Transverse colon (tissue), 4 donors: ENCODE data around the gene PSMB3. TPM values are rescaled to one million over a fixed set of nuclear protein-coding genes. Genes with fewer than 3 reads are reported as not detected.

Experiments
- DNase-seq: peaks from one replicate; pipeline ENCODE4 v3.0.0-alpha.2; 2019
- H3K27ac ChIP-seq, 4 donors: fragments of 200-600 bp; sonication (generic); 2 replicates each; pipeline ENCODE4 v1.5.1; 2016 to 2018; ENCODE audit warnings: inconsistent platforms in 4 of 4
- H3K27me3 ChIP-seq: fragments of 200-600 bp; sonication (generic); 2 replicates; pipeline ENCODE4 v1.5.1; 2017; ENCODE audit warnings: inconsistent platforms
- H3K36me3 ChIP-seq, 4 donors: fragments of 200-600 bp; sonication (generic); 2 replicates each; pipeline ENCODE4 v1.5.1; 2017 to 2019; ENCODE audit warnings: inconsistent platforms in 4 of 4
- H3K4me1 ChIP-seq, 4 donors: fragments of 200-600 bp; sonication (generic); 2 replicates each; pipeline ENCODE4 v1.5.1; 2017 to 2020; ENCODE audit warnings: inconsistent platforms in 4 of 4
- H3K4me3 ChIP-seq, 4 donors: fragments of 200-600 bp; sonication (generic); 1 replicate in 1 of 4; 2 replicates in 3 of 4; pipeline versions ENCODE4 v1.5.1 to v1.6.1; 2017 to 2019; ENCODE audit warnings: inconsistent platforms in 4 of 4
- H3K9me3 ChIP-seq, 2 donors: fragments of 200-600 bp; sonication (generic); 2 replicates each; pipeline ENCODE4 v1.5.1; 2017 to 2019; ENCODE audit warnings: inconsistent platforms in 2 of 2
- EP300 ChIP-seq: sonication (generic); formaldehyde crosslinking; IDR thresholded peaks from one replicate; pipeline ENCODE4 v1.6.1; 2017; ENCODE audit warnings: antibody characterized with exemption, low read depth
- POLR2A ChIP-seq: fragments of 450-650 bp; IDR thresholded peaks from one replicate; pipeline ENCODE4 v1.6.1; 2016; ENCODE audit warnings: antibody characterized with exemption, mild to moderate bottlenecking, moderate library complexity
- POLR2AphosphoS5 ChIP-seq, 3 donors: sonication (generic); formaldehyde crosslinking; IDR thresholded peaks; one replicate each; pipeline ENCODE4 v1.6.1; 2016; ENCODE audit warnings: antibody characterized with exemption in 3 of 3
- WGBS, 2 donors: methylation state at CpG; one replicate each; pipeline ENCODE4 v1.1.5; 2018; ENCODE audit warnings: low coverage in 1 of 2; 5-methylcytosine and 5-hydroxymethylcytosine counted together
- in situ Hi-C, 4 donors: fragments of 200-750 bp; cut with MboI; loops; one replicate each; pipeline versions ENCODE4 v1.15.0 to v1.15.1; 2017; ENCODE audit warnings: low sequenced_read_pairs in 3 of 4, low pct_ligation_motif_present in 1 of 4, low pct_unique_long_range_greater_than_20kb in 1 of 4
- intact Hi-C: fragments of 100-400 bp; cut with DNase I; formaldehyde crosslinking; loops from one replicate; pipeline ENCODE4 v1.15.1; 2023; ENCODE audit warnings: low total_unique reads
- total RNA-seq, 4 donors: library from RNA; depleted of rRNA; stranded (reverse); fragments of >200 nt; gene quantifications; one replicate each; pipeline ENCODE4 v1.1.0, GENCODE V29; 2016
- TF ChIP-seq, protein P1 (sequence below), 5 experiments: fragments of 200-600 bp in 3 of 5; fragments of 450-650 bp in 2 of 5; sonication (generic) in 3 of 5; IDR thresholded peaks; 1 replicate in 2 of 5; 2 replicates in 3 of 5; pipeline ENCODE4 v1.5.1; 2016 to 2017; ENCODE audit warnings: antibody characterized with exemption in 5 of 5, inconsistent platforms in 3 of 5, mild to moderate bottlenecking in 2 of 5, moderate library complexity in 1 of 5

The PSMB3 gene
- total RNA-seq, 4 donors from 2014 or later: 137 to 169 (median 159) TPM

DNA sequence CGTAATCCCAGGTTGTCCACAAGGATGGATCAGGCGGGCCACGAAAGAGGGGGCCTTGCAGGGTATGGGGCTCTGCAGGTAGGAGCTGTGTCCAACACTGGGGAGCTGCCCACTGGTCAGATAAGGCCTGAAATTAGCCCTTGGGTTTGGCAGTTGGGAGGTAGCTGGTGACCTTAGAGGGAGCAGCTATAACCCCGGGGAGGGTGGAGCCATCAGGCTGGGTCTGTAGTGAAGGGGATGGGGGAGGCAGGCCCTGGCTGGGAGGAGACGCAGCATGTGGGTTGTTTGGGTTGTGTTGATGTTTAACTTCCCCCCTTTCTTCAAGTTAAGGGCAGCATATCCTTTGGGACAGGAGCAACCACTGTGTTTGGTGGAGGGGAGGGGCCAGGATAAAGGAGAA, 41.6 kb upstream of the PSMB3 start:
- Histone ChIP-seq H3K36me3 (peaks cover 0 to 13% (median 5%) of the 10 kb centered on the region in 4 donors), H3K27me3 (no peaks in the 10 kb centered on the region), H3K4me3 (no peak overlapping the region), H3K27ac (no peak overlapping the region), H3K9me3 (no peaks in the 10 kb centered on the region), H3K4me1 (peaks cover 5 to 16% (median 13%) of the 10 kb centered on the region in 4 donors)
- no peak for TF ChIP-seq POLR2AphosphoS5 (IDR thresholded peaks at IDR 0.05)
- TF ChIP-seq EP300: no peak
- no peak for TF ChIP-seq POLR2A
- TF ChIP-seq, protein P1, sequence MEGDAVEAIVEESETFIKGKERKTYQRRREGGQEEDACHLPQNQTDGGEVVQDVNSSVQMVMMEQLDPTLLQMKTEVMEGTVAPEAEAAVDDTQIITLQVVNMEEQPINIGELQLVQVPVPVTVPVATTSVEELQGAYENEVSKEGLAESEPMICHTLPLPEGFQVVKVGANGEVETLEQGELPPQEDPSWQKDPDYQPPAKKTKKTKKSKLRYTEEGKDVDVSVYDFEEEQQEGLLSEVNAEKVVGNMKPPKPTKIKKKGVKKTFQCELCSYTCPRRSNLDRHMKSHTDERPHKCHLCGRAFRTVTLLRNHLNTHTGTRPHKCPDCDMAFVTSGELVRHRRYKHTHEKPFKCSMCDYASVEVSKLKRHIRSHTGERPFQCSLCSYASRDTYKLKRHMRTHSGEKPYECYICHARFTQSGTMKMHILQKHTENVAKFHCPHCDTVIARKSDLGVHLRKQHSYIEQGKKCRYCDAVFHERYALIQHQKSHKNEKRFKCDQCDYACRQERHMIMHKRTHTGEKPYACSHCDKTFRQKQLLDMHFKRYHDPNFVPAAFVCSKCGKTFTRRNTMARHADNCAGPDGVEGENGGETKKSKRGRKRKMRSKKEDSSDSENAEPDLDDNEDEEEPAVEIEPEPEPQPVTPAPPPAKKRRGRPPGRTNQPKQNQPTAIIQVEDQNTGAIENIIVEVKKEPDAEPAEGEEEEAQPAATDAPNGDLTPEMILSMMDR (IDR thresholded peaks at IDR 0.05): no peak
- in situ Hi-C loops: no loop called here
- no peak for DNase-seq
- WGBS, 2 donors: 51 to 86% methylated on average over 2 to 5 of the region's 5 CpGs
- intact Hi-C loops: no loop called here

- no peak for TF ChIP-seq EP300
- no peak for TF ChIP-seq POLR2AphosphoS5 (IDR thresholded peaks at IDR 0.05)
- no peak for TF ChIP-seq POLR2A
- TF ChIP-seq, protein P1 (IDR thresholded peaks at IDR 0.05): no peak
- intact Hi-C loops: no loop called here
- no peak for DNase-seq
- H3K27ac ChIP-seq: no peak overlapping the region
- no peak overlapping the region for H3K4me3 ChIP-seq
- H3K27me3 ChIP-seq: no peaks in the 10 kb centered on the region
- in situ Hi-C loops: no loop called here
- no peaks in the 10 kb centered on the region for H3K9me3 ChIP-seq
- peaks cover 2 to 7% (median 5%) of the 10 kb centered on the region in 4 donors for H3K4me1 ChIP-seq
- peaks cover 0 to 18% (median 7%) of the 10 kb centered on the region in 4 donors for H3K36me3 ChIP-seq
- 72 to 87% methylated on average over 2 to 25 of the region's 26 CpGs for WGBS, 2 donors
Observed at GRCh38 chr17:38711792-38712571, 40.6 kb upstream of the PSMB3 start.

- 96% methylated on average over 10 of the region's 10 CpGs; no CpG with 5 or more reads in 1 of the 2 donors for WGBS, 2 donors
- peaks cover 0 to 23% (median 7%) of the 10 kb centered on the region in 4 donors for H3K36me3 ChIP-seq
- in situ Hi-C loops: no loop called here
Observed at GRCh38 chr17:38712593-38712992, 39.9 kb upstream of the PSMB3 start.

DNA sequence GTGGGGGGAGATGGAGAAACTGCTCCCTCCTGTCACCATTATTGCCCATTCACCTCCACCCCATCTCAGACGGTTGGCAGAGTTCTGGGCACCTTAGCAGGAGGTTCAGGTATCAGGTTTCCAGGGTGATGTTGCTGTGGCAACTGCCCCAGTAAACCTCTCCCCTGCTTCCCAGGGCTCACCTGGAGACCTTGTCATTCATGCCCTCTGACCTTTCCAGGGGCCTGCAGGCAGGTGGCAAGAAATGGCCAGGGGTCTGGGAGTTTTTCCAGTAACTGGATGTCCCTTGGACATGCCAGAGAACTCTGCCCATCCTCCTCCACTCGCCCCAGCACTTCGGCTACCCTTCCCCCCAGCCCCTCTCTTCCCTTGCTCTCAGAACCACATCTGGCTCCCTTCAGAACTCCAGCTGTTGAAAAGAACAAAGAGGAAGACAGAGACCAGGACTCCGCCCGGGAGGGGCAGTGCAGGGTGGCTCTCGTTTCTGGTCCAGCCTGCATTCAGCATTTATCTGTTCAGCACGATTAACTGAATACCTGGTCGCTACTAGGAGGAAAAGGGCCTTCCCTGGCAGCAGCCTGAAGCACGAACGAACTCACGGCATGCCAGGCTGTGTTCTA, 39.0 kb upstream of the PSMB3 start:
- H3K4me1 ChIP-seq: peaks cover 0 to 4% (median 0%) of the 10 kb centered on the region in 4 donors
- intact Hi-C loops (no loop called here), in situ Hi-C loops (no loop called here)
- 76% methylated on average over 11 of the region's 11 CpGs; no CpG with 5 or more reads in 1 of the 2 donors for whole genome bisulfite sequencing, 2 donors
- no peak overlapping the region for H3K4me3 ChIP-seq
- no peak for TF ChIP-seq POLR2A
- no peak for TF ChIP-seq EP300
- TF ChIP-seq, protein P1 (IDR thresholded peaks at IDR 0.05): no peak
- TF ChIP-seq POLR2AphosphoS5 (IDR thresholded peaks at IDR 0.05): no peak
- H3K9me3 ChIP-seq: no peaks in the 10 kb centered on the region
- peaks cover 0 to 25% (median 7%) of the 10 kb centered on the region in 4 donors for H3K36me3 ChIP-seq
- no peak for DNase-seq
- no peaks in the 10 kb centered on the region for H3K27me3 ChIP-seq
- H3K27ac ChIP-seq: no peak overlapping the region

More at GRCh38 chr17:38712593-38712992, 39.9 kb upstream of the PSMB3 start:
- Histone ChIP-seq H3K4me3 (no peak overlapping the region), H3K4me1 (peaks cover 0 to under 1% (median 0%) of the 10 kb centered on the region in 4 donors), H3K27ac (no peak overlapping the region), H3K27me3 (no peaks in the 10 kb centered on the region), H3K9me3 (no peaks in the 10 kb centered on the region)
- TF ChIP-seq POLR2A: no peak
- no peak for TF ChIP-seq POLR2AphosphoS5 (IDR thresholded peaks at IDR 0.05)
- TF ChIP-seq, protein P1 (IDR thresholded peaks at IDR 0.05): no peak
- TF ChIP-seq EP300: no peak
- DNase-seq: no peak
- intact Hi-C loops: no loop called here
